Fibroblast of the aortic adventitia (primary cell): ENCODE results near the gene USP11. TPM values are rescaled to one million over a fixed set of nuclear protein-coding genes. Genes with fewer than 3 reads are reported as not detected.
A peak's percentile ranks its signal among the peaks of the same experiment; 100 is the strongest.

Source experiments
- DNase-seq: peaks from one replicate; pipeline ENCODE4 v3.0.0-alpha.2; 2010; ENCODE audit warnings: low read depth
- H3K4me3 ChIP-seq: 2 replicates; pipeline ENCODE4 v1.5.1; 2011; ENCODE audit warnings: low read depth, mild to moderate bottlenecking, control low read depth, low read length, moderate library complexity
- total RNA-seq: library from RNA; depleted of rRNA; stranded (reverse); fragments of >200 nt; gene quantifications from 2 replicates; pipeline ENCODE4 v1.2.3, GENCODE V29; 2012; ENCODE audit warnings: low replicate concordance
- TF ChIP-seq, protein P1 (sequence below): IDR thresholded peaks from 2 replicates; pipeline ENCODE4 v1.5.1; 2011; ENCODE audit warnings: mild to moderate bottlenecking, low read length, control low read depth, inconsistent platforms; ENCODE audit not compliant: insufficient read depth

Gene USP11
- total RNA-seq, 1 donor: 41.8 TPM

DNA sequence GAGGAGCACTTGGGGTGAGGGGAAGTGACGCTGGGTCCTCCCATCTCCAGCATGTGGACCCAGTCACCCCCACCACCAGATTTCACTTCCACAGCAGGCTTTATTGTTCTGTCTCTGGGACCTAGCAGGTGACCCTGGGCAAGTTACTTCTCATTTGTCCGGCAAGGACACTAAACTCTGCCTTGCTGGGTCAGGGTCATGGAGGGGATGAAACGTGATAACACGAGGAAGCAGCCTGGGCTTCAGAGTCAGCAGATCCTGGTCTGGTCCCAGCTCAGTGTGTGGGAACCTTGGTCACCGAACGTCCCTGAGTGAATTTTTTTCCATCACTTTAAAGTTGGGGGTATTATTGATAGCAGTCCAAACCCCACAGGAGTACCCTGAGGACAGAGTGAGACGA is 35.3 kb upstream of the USP11 start:
- H3K4me3 ChIP-seq: peak overlapping the region; percentile 28
- TF ChIP-seq, protein P1, sequence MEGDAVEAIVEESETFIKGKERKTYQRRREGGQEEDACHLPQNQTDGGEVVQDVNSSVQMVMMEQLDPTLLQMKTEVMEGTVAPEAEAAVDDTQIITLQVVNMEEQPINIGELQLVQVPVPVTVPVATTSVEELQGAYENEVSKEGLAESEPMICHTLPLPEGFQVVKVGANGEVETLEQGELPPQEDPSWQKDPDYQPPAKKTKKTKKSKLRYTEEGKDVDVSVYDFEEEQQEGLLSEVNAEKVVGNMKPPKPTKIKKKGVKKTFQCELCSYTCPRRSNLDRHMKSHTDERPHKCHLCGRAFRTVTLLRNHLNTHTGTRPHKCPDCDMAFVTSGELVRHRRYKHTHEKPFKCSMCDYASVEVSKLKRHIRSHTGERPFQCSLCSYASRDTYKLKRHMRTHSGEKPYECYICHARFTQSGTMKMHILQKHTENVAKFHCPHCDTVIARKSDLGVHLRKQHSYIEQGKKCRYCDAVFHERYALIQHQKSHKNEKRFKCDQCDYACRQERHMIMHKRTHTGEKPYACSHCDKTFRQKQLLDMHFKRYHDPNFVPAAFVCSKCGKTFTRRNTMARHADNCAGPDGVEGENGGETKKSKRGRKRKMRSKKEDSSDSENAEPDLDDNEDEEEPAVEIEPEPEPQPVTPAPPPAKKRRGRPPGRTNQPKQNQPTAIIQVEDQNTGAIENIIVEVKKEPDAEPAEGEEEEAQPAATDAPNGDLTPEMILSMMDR: no peak
- no peak for DNase-seq

DNA sequence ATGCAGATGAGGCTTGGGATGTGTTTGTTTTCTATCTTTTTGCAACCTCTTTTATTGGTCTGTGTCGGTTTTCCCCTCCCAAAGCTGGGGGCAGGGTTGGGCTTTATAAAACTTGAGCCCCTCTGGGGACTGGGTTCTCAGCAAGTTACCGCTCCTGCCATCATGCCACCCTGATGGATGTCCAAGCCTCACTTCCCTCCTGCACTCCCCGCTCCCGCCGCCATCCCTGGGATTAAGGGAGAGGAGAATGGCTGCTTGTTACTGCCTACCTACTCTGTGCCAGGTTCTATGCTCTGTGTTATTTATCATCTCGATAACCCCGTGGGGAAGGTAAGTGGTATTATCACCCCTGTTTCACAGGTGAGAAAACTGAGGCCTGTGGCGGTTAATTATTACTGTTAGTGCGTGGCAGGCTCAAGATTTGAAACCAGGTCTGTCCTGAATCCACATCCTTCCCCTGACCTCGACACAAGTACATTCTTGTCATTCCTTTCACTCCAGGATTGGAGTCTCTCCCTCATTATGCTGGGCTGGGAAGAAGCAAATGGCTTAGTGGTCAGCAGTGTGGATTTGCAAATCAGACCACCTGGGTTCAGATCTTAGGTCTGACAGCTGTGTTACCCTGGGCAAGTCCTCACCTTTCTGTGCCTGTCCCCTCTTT is 34.7 kb upstream of the USP11 start:
- peak overlapping the region; percentile 28 for H3K4me3 ChIP-seq
- TF ChIP-seq, protein P1: no peak
- peak; percentile 43 for DNase-seq

DNA sequence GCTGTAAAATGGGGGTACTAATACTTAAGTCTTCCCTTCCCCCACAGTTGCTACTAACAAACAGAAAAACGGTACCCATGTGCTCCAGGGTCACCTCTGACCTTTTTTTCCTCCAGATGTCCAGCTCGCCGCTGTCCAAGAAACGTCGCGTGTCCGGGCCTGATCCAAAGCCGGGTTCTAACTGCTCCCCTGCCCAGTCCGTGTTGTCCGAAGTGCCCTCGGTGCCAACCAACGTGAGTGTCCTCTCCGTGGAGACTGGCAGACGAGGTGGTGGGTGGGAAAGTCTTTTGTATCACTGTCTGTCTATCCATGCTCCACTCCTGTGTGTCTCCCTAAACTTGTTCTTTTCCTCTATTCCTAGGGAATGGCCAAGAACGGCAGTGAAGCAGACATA is 34.1 kb upstream of the USP11 start:
- H3K4me3 ChIP-seq: no peak overlapping the region
- no peak for DNase-seq
- TF ChIP-seq, protein P1: no peak

DNA sequence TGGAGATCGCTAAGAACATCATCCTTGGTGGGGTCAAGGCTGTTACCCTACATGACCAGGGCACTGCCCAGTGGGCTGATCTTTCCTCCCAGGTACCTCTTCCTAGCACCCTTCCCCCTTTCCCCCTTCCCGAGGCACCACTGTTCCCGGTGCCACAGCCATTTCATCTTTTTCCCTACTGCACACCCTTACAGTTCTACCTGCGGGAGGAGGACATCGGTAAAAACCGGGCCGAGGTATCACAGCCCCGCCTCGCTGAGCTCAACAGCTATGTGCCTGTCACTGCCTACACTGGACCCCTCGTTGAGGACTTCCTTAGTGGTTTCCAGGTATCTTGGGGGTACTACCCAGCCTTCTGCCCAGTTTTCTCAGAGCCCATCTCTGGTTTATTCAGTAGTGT is 33.5 kb upstream of the USP11 start:
- DNase-seq: no peak
- TF ChIP-seq, protein P1: no peak
- no peak overlapping the region for H3K4me3 ChIP-seq

DNA sequence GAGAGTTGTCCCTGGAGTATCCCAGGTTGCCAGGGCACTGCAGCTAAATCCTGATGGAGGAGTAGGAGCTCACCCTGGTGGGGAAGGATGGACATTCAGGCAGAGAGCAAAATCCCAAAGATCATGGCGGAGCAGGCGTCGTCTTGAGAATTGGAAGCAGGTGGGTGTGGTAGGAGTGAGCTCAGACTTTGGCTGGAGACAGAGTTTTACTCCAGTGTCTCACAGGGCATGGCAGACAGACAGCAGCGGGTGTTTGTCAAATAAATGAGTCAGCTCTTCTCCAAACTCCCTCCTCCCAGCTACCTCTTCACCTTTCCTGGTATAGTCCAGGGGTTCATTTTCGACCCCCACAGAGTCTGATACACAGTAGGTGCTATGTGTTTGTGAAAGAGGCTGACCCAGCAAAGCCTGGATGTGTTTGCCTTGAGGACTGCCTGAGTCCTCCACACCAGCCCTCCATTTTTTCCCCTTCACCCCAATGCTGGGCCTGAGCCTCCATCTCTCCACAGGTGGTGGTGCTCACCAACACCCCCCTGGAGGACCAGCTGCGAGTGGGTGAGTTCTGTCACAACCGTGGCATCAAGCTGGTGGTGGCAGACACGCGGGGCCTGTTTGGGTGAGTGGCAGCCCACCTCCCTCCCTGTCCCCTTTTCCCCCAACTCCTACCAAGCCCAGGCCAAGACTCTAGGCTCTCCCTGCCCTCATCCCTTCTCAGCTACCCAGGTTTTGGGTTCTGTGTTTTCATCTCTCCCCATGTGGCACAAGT is 32.2 kb upstream of the USP11 start:
- no peak overlapping the region for H3K4me3 ChIP-seq
- TF ChIP-seq, protein P1: peak; percentile 70
- DNase-seq: peak; percentile 94

DNA sequence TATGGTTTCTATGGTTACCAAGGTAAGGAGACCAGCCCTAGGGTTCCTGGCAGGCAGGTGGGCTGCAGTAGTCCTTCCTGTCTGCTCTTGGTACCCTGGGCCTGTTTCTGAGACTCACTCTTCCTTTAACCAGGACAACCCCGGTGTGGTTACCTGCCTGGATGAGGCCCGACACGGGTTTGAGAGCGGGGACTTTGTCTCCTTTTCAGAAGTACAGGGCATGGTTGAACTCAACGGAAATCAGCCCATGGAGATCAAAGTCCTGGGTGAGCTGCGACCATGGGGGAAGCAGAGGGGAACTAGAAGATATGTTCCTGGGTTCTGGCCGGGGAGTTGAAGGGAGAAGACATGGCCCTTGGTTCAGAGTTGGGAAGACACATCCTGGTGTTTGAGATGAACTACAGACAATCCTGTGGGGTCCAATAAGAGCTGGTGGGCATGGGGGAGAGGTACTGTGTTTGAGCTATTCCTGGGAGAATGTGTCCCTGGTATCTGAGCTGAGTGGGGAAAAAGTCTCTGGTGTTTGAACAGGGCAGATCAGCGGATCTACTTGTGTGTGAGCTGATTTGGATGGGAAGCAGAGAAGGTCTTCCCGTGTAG is 31.4 kb upstream of the USP11 start:
- no peak for DNase-seq
- TF ChIP-seq, protein P1: no peak
- no peak overlapping the region for H3K4me3 ChIP-seq
